Ovary (tissue), 3 donors: ENCODE measurements around the gene ZNF724.

ENCODE experiments used
- EP300 ChIP-seq: sonication (generic); formaldehyde crosslinking; IDR thresholded peaks from one replicate; pipeline ENCODE4 v1.6.1; 2017; ENCODE audit warnings: antibody characterized with exemption
- POLR2A ChIP-seq: fragments of 450-650 bp; IDR thresholded peaks from one replicate; pipeline ENCODE4 v1.6.1; 2017; ENCODE audit warnings: antibody characterized with exemption, mild to moderate bottlenecking, moderate library complexity
- TF ChIP-seq, protein P1 (sequence below), 3 donors: fragments of 450-650 bp in 2 of 3; fragments of 200-600 bp in 1 of 3; IDR thresholded peaks; one replicate each; pipeline versions ENCODE4 v1.5.1 to v1.8.0; 2016 to 2022; ENCODE audit warnings: antibody characterized with exemption in 3 of 3, mild to moderate bottlenecking in 1 of 3
- donor health status: DM: no; HTN: no; CAD: no.

DNA sequence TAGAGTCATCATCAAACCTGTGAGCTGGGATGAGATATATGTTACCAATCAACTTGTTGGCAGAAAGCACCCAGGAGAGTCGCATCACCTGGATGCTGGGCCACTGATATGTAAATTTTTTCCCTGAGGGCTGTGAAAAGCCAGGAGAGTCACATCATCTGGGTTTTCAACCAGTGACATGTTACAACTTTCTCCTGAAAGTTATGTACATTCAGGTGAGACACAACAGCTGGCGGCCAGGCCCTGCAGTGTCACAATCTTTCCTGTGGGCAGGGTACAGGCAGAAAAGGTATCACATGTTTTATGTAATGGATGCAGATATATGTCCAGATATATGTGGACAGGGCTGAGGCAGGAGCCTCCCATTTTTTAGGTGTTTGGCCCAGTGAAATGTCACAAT, 13.2 kb upstream of the ZNF724 start:
- TF ChIP-seq, protein P1, sequence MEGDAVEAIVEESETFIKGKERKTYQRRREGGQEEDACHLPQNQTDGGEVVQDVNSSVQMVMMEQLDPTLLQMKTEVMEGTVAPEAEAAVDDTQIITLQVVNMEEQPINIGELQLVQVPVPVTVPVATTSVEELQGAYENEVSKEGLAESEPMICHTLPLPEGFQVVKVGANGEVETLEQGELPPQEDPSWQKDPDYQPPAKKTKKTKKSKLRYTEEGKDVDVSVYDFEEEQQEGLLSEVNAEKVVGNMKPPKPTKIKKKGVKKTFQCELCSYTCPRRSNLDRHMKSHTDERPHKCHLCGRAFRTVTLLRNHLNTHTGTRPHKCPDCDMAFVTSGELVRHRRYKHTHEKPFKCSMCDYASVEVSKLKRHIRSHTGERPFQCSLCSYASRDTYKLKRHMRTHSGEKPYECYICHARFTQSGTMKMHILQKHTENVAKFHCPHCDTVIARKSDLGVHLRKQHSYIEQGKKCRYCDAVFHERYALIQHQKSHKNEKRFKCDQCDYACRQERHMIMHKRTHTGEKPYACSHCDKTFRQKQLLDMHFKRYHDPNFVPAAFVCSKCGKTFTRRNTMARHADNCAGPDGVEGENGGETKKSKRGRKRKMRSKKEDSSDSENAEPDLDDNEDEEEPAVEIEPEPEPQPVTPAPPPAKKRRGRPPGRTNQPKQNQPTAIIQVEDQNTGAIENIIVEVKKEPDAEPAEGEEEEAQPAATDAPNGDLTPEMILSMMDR (IDR thresholded peaks at IDR 0.05), result no peak
- TF ChIP-seq POLR2A (no peak), EP300 (no peak)
